ENCODE measurements around the gene HLA-DMB.

DNA sequence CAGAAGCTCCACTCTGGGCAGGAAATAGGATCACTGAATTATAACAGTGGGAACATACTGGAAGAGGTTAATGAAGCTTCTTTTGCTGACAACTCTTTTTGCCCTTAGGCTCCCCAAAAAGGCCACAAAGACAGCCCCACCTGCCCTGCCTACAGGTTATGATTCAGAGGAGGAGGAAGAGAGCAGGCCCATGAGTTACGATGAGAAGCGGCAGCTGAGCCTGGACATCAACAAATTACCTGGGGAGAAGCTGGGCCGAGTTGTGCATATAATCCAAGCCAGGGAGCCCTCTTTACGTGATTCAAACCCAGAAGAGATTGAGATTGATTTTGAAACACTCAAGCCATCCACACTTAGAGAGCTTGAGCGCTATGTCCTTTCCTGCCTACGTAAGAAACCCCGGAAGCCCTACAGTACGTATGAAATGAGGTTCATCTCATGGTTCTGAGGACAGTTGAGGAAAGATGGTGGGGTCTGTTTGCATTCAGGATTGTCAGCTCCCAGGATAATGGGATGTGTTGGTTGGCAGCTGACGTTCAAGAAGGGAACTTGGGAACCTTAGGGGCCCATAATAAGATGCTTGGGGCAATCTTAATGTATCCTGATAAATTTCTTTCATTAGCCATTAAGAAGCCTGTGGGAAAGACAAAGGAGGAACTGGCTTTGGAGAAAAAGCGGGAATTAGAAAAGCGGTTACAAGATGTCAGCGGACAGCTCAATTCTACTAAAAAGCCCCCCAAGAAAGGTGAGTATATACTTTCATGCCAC is 39.1 kb upstream of the HLA-DMB start:
- TF ChIP-seq, protein P1, sequence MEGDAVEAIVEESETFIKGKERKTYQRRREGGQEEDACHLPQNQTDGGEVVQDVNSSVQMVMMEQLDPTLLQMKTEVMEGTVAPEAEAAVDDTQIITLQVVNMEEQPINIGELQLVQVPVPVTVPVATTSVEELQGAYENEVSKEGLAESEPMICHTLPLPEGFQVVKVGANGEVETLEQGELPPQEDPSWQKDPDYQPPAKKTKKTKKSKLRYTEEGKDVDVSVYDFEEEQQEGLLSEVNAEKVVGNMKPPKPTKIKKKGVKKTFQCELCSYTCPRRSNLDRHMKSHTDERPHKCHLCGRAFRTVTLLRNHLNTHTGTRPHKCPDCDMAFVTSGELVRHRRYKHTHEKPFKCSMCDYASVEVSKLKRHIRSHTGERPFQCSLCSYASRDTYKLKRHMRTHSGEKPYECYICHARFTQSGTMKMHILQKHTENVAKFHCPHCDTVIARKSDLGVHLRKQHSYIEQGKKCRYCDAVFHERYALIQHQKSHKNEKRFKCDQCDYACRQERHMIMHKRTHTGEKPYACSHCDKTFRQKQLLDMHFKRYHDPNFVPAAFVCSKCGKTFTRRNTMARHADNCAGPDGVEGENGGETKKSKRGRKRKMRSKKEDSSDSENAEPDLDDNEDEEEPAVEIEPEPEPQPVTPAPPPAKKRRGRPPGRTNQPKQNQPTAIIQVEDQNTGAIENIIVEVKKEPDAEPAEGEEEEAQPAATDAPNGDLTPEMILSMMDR (IDR thresholded peaks at IDR 0.05; ENCODE audit: low read depth, low read length, poor library complexity, severe bottlenecking), result no peak
- TF ChIP-seq EZH2phosphoT487 (IDR thresholded peaks at IDR 0.05; ENCODE audit: borderline replicate concordance, low read length), result no peak

Measured in DOHH2 (cell line).